GM18870 (cell line): ENCODE data around the gene ASB8.

Source experiments
- ATAC-seq: cut with Tn5 transposase; IDR thresholded peaks from one replicate; pipeline ENCODE4 v1.9.1; 2021; ENCODE audit warnings: moderate library complexity; ENCODE audit not compliant: unreplicated experiment

The ASB8 gene

GRCh38 chr12:48157018-48157888, at the start of gene ASB8:
Gene ASB8 (minus strand): TSS chr12:48157515. CDS start chr12:48153496, 4,019 bp downstream.
- peak; percentile 85 for ATAC-seq

- no peak for ATAC-seq
These were observed 45.9 kb upstream of the ASB8 start, which contains the start of gene OR10AD1 for GRCh38 chr12:48203192-48203591. Gene OR10AD1 (minus strand): TSS chr12:48203292. CDS start chr12:48203292, 0 bp downstream.

GRCh38 chr12:48202766-48203165, 45.5 kb upstream of the ASB8 start:
- ATAC-seq, result no peak

GRCh38 chr12:48201516-48201915, 44.2 kb upstream of the ASB8 start:
- ATAC-seq, result no peak

GRCh38 chr12:48201091-48201490, 43.8 kb upstream of the ASB8 start:
- no peak for ATAC-seq

GRCh38 chr12:48199774-48200221, 42.5 kb upstream of the ASB8 start:
- no peak for ATAC-seq

- no peak for ATAC-seq
These were observed 41.7 kb upstream of the ASB8 start for GRCh38 chr12:48198985-48199384.

- no peak for ATAC-seq
These were observed 41.3 kb upstream of the ASB8 start for GRCh38 chr12:48198672-48198971.

- peak; percentile 99 for ATAC-seq
These were observed 40.8 kb upstream of the ASB8 start for GRCh38 chr12:48197971-48198671.

- ATAC-seq, result no peak
These were observed 40.2 kb upstream of the ASB8 start for GRCh38 chr12:48197549-48197970.

- ATAC-seq, result no peak
These were observed 37.5 kb upstream of the ASB8 start for GRCh38 chr12:48194799-48195201.

- no peak for ATAC-seq
These were observed 36.3 kb upstream of the ASB8 start for GRCh38 chr12:48193623-48194022.

GRCh38 chr12:48192861-48193260, 35.5 kb upstream of the ASB8 start:
- no peak for ATAC-seq

GRCh38 chr12:48191096-48191495, 33.8 kb upstream of the ASB8 start:
- no peak for ATAC-seq

- no peak for ATAC-seq
These were observed 32.2 kb upstream of the ASB8 start for GRCh38 chr12:48189331-48190125.

- no peak for ATAC-seq
These were observed 30.8 kb upstream of the ASB8 start for GRCh38 chr12:48187916-48188695.

- no peak for ATAC-seq
These were observed 28.0 kb upstream of the ASB8 start for GRCh38 chr12:48185181-48185919.

GRCh38 chr12:48184549-48184922, 27.2 kb upstream of the ASB8 start:
- ATAC-seq, result no peak

GRCh38 chr12:48183876-48184548, 26.7 kb upstream of the ASB8 start:
- no peak for ATAC-seq
